HEK293 (cell line): ENCODE measurements around the gene WFDC12.
A peak's percentile ranks its signal among the peaks of the same experiment; 100 is the strongest.

Experiments used
- CTCF ChIA-PET: fragments of 350-600 bp; formaldehyde crosslinking; extraction: SDS; loops from one replicate; lab custom pipeline; 2021; ENCODE audit warnings: antibody characterized with exemption; lab: Yijun Ruan, JAX
- POLR2A ChIA-PET: fragments of 300-600 bp; formaldehyde crosslinking; extraction: SDS; loops from one replicate; lab custom pipeline; 2020; ENCODE audit warnings: antibody characterized with exemption, inconsistent platforms; lab: Yijun Ruan, JAX
- H3K27ac ChIP-seq: fragments of 200-500 bp; sonication (Bioruptor generic); 2 replicates; pipeline ENCODE4 v1.5.1; 2014; ENCODE audit warnings: low read depth, low read length, control low read depth, inconsistent platforms; ENCODE audit errors: extremely low read depth
- H3K36me3 ChIP-seq, 2 experiments: fragments of 200-500 bp in 1 of 2; sonication (Bioruptor generic) in 1 of 2; 1 replicate in 1 of 2; 2 replicates in 1 of 2; pipeline ENCODE4 v1.5.1; 2014 to 2017; ENCODE audit warnings: inconsistent platforms in 2 of 2, low read length in 2 of 2; ENCODE audit not compliant: control insufficient read depth in 2 of 2, insufficient read depth in 1 of 2
- H3K4me1 ChIP-seq: fragments of 200-500 bp; sonication (Bioruptor generic); 2 replicates; pipeline ENCODE4 v1.5.1; 2014; ENCODE audit warnings: mild to moderate bottlenecking, low read length, inconsistent platforms; ENCODE audit not compliant: control insufficient read depth, insufficient read depth
- H3K4me3 ChIP-seq: 2 replicates; pipeline ENCODE4 v1.5.1; 2011; ENCODE audit warnings: low read depth, mild to moderate bottlenecking, control low read depth, low read length, moderate library complexity
- H3K9me3 ChIP-seq: fragments of 200-500 bp; sonication (Bioruptor generic); 2 replicates; pipeline ENCODE4 v1.5.1; 2014; ENCODE audit warnings: low read depth, low read length, inconsistent platforms; ENCODE audit not compliant: control insufficient read depth, insufficient read depth
- CTCF ChIP-seq: fragments of 450-650 bp; formaldehyde crosslinking; IDR thresholded peaks from 2 replicates; pipeline ENCODE4 v1.5.1; 2016; ENCODE audit warnings: missing biosample characterization, missing genetic modification characterization
- PRDM10 ChIP-seq: fragments of 450-650 bp; formaldehyde crosslinking; IDR thresholded peaks from 2 replicates; pipeline ENCODE4 v1.5.1; 2016; ENCODE audit warnings: missing biosample characterization, missing genetic modification characterization
- ZBTB48 ChIP-seq: fragments of 450-650 bp; formaldehyde crosslinking; IDR thresholded peaks from 2 replicates; pipeline ENCODE4 v1.5.1; 2016; ENCODE audit warnings: missing biosample characterization, missing genetic modification characterization
- ZBTB6 ChIP-seq: fragments of 450-650 bp; formaldehyde crosslinking; IDR thresholded peaks from 2 replicates; pipeline ENCODE4 v1.5.1; 2017; ENCODE audit warnings: missing biosample characterization, missing genetic modification characterization
- ZNF239 ChIP-seq: fragments of 450-650 bp; formaldehyde crosslinking; IDR thresholded peaks from 2 replicates; pipeline ENCODE4 v1.5.1; 2016; ENCODE audit warnings: missing biosample characterization, missing genetic modification characterization
- ZNF280C ChIP-seq: fragments of 450-650 bp; formaldehyde crosslinking; IDR thresholded peaks from 2 replicates; pipeline ENCODE4 v1.5.1; 2016; ENCODE audit warnings: missing biosample characterization, missing genetic modification characterization
- ZNF292 ChIP-seq: fragments of 450-650 bp; formaldehyde crosslinking; IDR thresholded peaks from 2 replicates; pipeline ENCODE4 v1.5.1; 2016; ENCODE audit warnings: low read depth, missing biosample characterization, missing genetic modification characterization, borderline replicate concordance
- ZNF394 ChIP-seq: fragments of 450-650 bp; formaldehyde crosslinking; IDR thresholded peaks from 2 replicates; pipeline ENCODE4 v1.5.1; 2016; ENCODE audit warnings: missing biosample characterization, missing genetic modification characterization, mild to moderate bottlenecking, moderate library complexity, borderline replicate concordance
- ZNF530 ChIP-seq: fragments of 450-650 bp; formaldehyde crosslinking; IDR thresholded peaks from 2 replicates; pipeline ENCODE4 v1.5.1; 2016; ENCODE audit warnings: low read depth, missing biosample characterization, missing genetic modification characterization
- ZNF558 ChIP-seq: fragments of 450-650 bp; formaldehyde crosslinking; IDR thresholded peaks from 2 replicates; pipeline ENCODE4 v1.5.1; 2016; ENCODE audit warnings: missing biosample characterization, missing genetic modification characterization
- ZNF654 ChIP-seq: fragments of 450-650 bp; formaldehyde crosslinking; IDR thresholded peaks from 2 replicates; pipeline ENCODE4 v1.5.1; 2016; ENCODE audit warnings: low read depth, missing biosample characterization, missing genetic modification characterization

Gene WFDC12

GRCh38 chr20:45096781-45097180 is 27.5 kb downstream of the WFDC12 start:
- TF ChIP-seq ZNF239 = no peak
- POLR2A ChIA-PET = interaction anchor here (0.8 kb wide), 1 partner anchor 188 kb away, joined by 3 read pairs; the partner anchor contains the start of gene PABPC1L
- Histone ChIP-seq H3K36me3 (no peaks in the 10 kb centered on the region), H3K4me1 (no peaks in the 10 kb centered on the region), H3K9me3 (no peaks in the 10 kb centered on the region), H3K4me3 (no peak overlapping the region), H3K27ac (no peak overlapping the region)
- CTCF ChIA-PET = interaction anchor here (0.6 to 5.2 kb wide), 27 partner anchors 10 to 665 kb away, joined by 3 to 112 read pairs (median 4); partner anchors contain the start of gene WFDC5

GRCh38 chr20:45095805-45096238 is 28.4 kb downstream of the WFDC12 start:
- ChIA-PET CTCF (interaction anchor here (0.6 to 5.2 kb wide), 37 partner anchors 8 to 666 kb away, joined by 3 to 112 read pairs (median 6); partner anchors contain the start of gene WFDC5), POLR2A (interaction anchor here (0.8 kb wide), 1 partner anchor 187 kb away, joined by 3 read pairs; the partner anchor contains the start of gene PABPC1L)
- Histone ChIP-seq H3K4me1 (no peaks in the 10 kb centered on the region), H3K36me3 (no peaks in the 10 kb centered on the region), H3K9me3 (no peaks in the 10 kb centered on the region), H3K27ac (no peak overlapping the region), H3K4me3 (no peak overlapping the region)
- TF ChIP-seq ZNF654 (tag by site-specific recombination) (peak; percentile 87), ZBTB6 (tag by site-specific recombination) (no peak), PRDM10 (tag by site-specific recombination) (peak; percentile 84), CTCF (tag by site-specific recombination) (peak; percentile 61; the same call in 1 of the 2 replicates), ZBTB48 (tag by site-specific recombination) (peak; percentile 54; the same call in 1 of the 2 replicates)

- ChIA-PET POLR2A (no interaction called here), CTCF (interaction anchor here (0.6 to 5.2 kb wide), 33 partner anchors 8 to 667 kb away, joined by 3 to 112 read pairs (median 7); partner anchors contain the start of gene WFDC5)
- no peaks in the 10 kb centered on the region for H3K9me3 ChIP-seq
- H3K36me3 ChIP-seq = peaks cover 0 to 2% of the 10 kb centered on the region in 2 experiments; a peak in 1 of 3 replicates
- TF ChIP-seq ZNF530 (tag by site-specific recombination) (no peak), ZNF558 (tag by site-specific recombination) (no peak), ZNF280C (tag by site-specific recombination) (no peak), ZNF292 (no peak), ZNF394 (no peak)
- no peak overlapping the region for H3K4me3 ChIP-seq
- H3K27ac ChIP-seq = no peak overlapping the region
- H3K4me1 ChIP-seq = no peaks in the 10 kb centered on the region
These were observed 29.2 kb downstream of the WFDC12 start for GRCh38 chr20:45094864-45095574.
